D341Med (cell line): ENCODE data around the gene FBXO36.
A peak's percentile ranks its signal among the peaks of the same experiment; 100 is the strongest.
"Not testable (repeated sequence)": the region's sequence is repeated elsewhere in the genome, so short reads cannot be mapped to it uniquely, and the experiment has no call there.

ENCODE experiments used
- DNase-seq: peaks from one replicate; pipeline ENCODE4 v3.0.0; 2012; ENCODE audit warnings: low spot score

Gene FBXO36

GRCh38 chr2:229922449-229923386 lies at the start of gene FBXO36:
TSS of gene FBXO36 (plus strand) at chr2:229922503. CDS start at chr2:229922514, 11 bp downstream.
- peak; percentile 72 for DNase-seq

DNA sequence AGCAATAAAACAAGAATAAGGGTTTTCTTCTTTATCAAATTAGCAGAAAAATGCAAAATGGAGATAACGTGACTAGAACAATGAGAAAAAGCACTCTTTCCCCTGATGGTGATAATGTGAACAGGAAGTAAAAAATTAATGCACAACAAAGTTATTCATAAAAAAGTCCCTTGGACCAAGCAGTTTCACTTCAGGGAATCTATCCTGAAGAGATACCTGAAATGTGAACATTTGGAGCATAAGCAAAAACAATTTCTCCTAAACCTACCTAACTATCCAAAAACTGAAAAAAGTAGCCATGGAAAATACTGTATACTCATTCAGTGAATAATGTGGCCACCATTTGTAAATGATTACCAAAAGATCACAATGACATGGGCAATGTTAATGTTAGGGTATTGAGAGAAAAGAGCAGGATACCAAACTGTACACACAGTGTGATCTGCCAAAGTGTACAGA lies 49.2 kb upstream of the FBXO36 start:
- no peak for DNase-seq

DNA sequence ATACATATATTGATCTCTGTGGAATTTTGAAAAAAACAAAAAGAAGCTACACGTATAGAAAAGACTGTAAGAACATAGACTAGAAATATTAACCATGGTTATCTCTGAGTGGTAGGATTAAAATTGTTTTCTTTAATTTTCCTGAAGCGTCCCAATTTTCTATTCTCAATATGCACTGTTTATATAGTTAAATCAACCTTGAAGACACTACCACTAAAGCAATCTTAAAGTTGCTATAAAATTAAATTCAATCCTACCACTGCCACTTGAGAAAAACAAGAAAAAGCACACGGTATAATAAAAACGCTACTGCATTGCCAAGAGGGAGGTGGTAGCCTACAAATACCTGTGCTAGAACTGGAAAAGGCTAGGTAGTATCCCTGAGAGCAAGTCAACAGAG lies 47.7 kb upstream of the FBXO36 start:
- DNase-seq, result no peak

DNA sequence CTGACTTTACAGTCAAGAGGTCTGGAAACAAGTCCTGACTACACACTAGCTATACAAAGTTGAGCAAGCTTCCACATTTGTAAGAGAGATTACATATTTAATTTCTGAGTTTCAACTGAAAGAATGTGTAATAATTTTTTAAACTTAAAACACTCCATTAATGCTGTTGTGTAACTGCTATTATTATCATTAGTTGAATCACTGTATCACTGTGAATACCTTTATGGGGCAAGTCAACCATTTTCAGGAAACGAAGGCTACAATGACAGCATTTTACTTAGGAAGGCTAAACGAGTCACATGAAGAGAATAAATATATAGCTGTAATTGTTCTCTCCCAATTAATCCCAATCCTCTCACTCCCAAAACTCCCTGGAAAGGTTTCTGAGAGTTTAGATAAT lies 46.8 kb upstream of the FBXO36 start:
- no peak for DNase-seq

DNA sequence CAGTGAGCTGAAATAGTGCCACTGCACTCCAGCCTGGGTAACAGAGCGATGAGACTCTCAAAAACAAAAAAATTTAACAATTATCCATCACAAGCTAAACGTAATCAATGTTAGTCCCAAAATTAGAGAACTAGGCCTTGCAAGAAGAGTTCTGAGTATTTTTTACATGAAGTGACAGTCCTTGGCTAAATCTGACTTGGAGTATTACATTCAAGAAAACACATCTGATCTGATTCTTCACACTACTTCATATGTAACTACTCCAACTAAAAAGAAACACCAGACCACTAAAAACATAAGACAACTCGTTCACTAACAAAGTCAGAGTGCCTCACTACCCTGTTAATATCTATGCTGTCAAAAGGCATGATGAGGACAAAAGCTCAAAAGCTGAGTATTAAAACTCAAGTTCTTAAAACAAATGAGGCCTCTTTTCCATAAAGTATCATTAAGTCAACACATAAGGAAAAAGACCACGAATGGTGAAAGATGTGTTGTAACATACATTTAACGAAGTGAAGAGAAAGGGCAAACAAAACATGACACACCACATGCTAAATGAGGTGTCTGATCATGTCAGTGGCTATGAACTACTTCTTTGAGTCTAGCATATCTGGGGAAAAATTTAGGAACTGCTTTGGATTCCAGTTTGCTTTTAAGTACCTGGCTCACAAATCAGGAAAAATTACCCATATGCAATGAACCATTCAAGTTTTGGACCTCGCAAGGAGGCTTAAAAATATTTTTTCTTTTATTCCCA lies 42.9 kb upstream of the FBXO36 start:
- DNase-seq, result no peak

- no peak for DNase-seq
Observed at GRCh38 chr2:229880892-229881586, 41.3 kb upstream of the FBXO36 start.

- DNase-seq, result no peak
Observed at GRCh38 chr2:229882583-229882982, 39.7 kb upstream of the FBXO36 start.

GRCh38 chr2:229884775-229885699 lies 37.3 kb upstream of the FBXO36 start:
- no peak for DNase-seq

DNA sequence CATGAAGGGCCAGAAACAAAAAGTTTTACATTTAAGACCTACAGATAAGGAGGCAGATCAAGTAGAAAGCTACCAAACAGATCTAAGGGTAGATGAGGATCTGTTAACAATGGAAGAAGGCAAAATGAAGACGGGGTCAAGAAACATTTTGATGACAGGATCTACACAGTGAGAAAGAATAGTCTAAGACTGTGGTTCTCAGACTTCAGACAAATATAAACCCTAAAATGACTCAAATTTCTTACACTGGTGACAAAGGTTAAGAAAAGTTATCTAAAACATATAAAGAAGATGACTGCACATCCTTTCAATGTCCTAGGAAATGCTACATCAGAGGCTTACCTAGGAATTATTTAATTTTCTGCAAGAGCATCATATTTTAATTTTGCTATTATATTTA lies 34.9 kb upstream of the FBXO36 start:
- DNase-seq, result no peak

DNA sequence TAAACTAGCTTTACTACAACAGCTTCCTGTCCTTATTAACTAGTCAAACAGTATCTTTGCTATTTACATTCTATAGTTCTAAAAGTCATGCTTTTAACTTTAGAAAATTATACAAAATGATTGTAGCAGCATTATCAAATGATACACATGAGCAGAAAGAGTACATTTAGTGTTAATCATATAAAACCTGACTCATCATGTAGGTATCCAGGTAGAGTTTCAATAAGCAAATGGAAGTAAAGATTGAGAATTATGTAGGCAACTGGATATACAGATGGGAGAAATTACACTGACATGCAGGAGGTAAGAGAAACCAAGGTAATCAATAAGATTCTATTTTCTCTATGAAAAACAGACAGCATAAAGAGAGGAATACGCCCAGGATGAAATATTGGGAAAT lies 34.3 kb upstream of the FBXO36 start:
- DNase-seq, result no peak

- no peak for DNase-seq
Observed at GRCh38 chr2:229889023-229889422, 33.3 kb upstream of the FBXO36 start.

GRCh38 chr2:229896857-229897256 lies 25.4 kb upstream of the FBXO36 start:
- DNase-seq, result no peak

DNA sequence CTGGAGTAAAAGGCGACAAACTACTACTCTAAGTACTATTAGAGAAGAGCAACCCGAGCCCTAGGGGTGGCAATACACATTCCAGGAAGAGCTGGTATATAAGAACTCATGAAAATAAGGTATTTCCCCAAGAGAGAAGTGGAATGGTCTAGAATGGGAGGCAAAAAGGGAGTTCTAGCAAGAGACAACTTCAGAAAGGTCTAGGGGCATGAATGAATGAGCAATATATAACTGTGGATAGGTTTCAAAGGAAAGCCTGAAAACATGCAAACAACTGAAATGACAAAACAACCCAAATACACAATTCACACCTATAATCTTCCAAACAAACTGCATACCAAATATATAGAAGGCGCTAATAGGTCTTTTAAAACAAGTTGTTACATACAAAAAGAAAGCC lies 22.7 kb upstream of the FBXO36 start:
- DNase-seq, result no peak

GRCh38 chr2:229900012-229900411 lies 22.3 kb upstream of the FBXO36 start:
- DNase-seq, result no peak

DNA sequence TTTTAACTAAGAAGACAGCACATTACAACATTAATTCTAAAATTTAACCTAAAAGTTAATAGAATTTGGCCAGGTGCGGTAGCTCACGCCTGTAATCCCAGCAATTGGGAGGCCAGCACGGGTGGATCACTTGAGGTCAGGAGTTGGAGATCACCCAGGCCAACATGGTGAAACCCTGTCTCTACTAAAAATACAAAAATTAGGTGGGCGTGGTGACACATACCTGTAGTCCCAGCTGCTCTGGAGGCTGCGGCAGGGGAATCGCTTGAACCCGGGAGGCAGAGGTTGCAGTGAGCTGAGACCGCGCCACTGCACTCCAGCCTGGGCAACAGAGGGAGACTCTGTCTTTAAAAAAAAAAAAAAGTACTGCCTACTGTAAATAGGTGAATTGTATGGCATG lies 21.8 kb upstream of the FBXO36 start:
- not testable (repeated sequence) for DNase-seq

DNA sequence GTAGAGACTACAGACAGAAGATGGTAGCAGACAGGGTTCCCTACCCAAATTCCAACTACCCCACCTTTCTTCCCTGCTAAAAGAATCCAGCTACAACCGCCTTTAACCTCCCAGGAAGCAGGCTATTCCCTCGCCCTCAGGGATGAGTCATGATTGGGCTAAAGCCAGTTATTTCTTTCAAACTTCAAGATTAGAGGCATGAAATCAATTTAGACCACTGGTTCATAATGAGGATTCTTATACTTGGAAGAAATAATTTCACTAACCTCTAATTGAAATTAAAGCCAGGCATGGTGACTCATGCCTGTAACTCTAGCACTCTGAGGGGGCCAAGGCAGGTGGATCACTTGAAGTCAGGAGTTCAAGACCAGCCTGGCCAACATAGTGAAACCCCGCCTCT lies 20.5 kb upstream of the FBXO36 start:
- DNase-seq, result no peak

GRCh38 chr2:229903037-229903436 lies 19.3 kb upstream of the FBXO36 start:
- DNase-seq, result no peak

DNA sequence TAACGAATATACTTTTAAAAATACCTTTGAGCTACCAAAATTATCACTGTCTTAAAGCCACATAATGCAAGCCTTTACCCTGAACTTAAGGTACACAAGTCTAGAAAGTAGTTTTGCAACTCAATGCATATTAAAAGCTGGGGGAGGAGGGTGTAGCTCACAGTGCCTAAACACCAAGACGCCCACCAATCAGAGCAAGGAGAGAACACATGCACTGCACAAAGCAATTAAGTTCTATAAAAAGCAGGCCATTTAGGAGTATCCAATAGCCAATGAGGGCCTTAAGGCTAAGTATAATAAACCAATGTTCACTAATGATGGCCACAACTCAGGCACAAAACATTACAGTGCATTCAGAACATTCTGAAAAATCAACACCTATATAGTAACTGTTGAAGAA lies 16.7 kb upstream of the FBXO36 start:
- no peak for DNase-seq

DNA sequence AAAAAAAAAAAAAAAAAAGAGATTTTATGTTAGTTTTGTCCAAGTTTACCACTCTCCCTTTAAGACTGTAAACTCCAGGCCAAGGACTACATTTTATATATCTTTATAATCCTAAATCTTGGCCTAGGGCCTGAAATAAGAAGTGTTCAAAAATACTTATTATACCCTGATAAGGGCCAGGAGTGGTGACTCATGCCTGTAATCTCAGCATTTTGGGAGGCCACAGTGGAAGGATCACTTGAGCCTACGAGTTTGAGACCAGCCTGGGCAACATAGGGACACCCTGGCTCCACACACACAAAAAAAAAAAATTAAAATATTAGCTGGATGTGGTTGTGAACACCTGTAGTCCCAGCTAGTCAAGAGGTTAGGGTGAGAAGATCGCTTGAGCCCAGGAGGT lies 13.2 kb upstream of the FBXO36 start:
- DNase-seq, result no peak

DNA sequence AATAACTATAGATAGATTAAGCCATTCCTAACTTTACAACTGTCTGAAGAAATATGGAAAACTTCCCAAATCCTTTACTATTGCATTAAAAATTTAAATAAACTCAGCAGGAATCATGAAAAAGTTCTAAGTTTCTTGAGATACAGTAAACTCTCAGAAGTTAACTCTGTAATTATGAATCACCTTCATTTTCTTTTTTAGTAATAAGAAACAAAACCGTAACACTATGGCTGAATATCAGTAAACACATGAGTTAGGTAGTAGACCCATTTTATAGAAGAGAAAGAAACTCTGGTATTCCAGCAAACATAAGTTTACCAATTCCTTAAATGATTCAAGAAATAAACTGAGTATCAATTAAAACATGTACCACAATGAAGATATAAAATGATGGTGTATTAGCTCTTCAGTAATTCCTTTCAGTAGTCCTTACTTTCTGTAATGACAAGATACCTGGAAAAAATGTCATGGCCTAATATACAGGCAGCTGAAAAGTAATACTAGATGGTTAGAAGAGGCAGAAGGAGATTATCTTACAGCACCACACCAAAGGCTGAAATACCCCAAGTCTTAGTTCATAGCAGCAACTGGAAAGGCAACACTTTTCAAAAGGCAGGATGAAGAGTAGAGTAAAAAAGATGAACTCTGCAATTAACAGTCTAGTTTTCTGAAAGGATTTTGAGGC lies 12.0 kb upstream of the FBXO36 start:
- no peak for DNase-seq
